Epithelial cell of esophagus (primary cell): ENCODE results near the gene SYNE1.

Source experiments
- DNase-seq: peaks from one replicate; pipeline ENCODE4 v3.0.0; 2010; ENCODE audit warnings: low read depth
- H3K4me3 ChIP-seq: 2 replicates; pipeline ENCODE4 v1.5.1; 2011; ENCODE audit warnings: mild to moderate bottlenecking, low read length, control low read depth
- TF ChIP-seq, protein P1 (sequence below): IDR thresholded peaks from 2 replicates; pipeline ENCODE4 v1.5.1; 2011; ENCODE audit warnings: low read depth, mild to moderate bottlenecking, low read length, control low read depth, inconsistent platforms; ENCODE audit not compliant: insufficient read depth; ENCODE audit errors: missing control alignments

The SYNE1 gene

DNA sequence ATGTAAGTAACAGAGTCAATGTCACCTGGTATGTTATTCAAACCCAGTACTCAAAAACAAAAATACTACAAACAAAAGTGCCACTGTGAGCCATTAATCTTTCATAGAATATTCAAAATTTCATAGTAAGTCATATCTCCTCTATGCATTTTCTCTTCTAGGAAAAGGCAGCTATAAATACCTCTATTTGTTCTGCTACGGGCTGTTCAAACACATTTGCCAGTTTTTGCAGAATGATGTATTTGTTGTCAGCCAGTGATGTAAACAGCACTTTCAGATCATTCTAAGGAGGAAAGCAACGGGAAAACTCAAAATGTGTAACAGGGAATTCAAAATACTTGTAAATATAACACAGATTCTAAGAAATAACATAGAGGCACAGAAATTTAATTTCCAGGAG is 388.2 kb downstream of the SYNE1 start:
- no peak for DNase-seq
- H3K4me3 ChIP-seq = no peak overlapping the region
- TF ChIP-seq, protein P1, sequence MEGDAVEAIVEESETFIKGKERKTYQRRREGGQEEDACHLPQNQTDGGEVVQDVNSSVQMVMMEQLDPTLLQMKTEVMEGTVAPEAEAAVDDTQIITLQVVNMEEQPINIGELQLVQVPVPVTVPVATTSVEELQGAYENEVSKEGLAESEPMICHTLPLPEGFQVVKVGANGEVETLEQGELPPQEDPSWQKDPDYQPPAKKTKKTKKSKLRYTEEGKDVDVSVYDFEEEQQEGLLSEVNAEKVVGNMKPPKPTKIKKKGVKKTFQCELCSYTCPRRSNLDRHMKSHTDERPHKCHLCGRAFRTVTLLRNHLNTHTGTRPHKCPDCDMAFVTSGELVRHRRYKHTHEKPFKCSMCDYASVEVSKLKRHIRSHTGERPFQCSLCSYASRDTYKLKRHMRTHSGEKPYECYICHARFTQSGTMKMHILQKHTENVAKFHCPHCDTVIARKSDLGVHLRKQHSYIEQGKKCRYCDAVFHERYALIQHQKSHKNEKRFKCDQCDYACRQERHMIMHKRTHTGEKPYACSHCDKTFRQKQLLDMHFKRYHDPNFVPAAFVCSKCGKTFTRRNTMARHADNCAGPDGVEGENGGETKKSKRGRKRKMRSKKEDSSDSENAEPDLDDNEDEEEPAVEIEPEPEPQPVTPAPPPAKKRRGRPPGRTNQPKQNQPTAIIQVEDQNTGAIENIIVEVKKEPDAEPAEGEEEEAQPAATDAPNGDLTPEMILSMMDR = no peak

DNA sequence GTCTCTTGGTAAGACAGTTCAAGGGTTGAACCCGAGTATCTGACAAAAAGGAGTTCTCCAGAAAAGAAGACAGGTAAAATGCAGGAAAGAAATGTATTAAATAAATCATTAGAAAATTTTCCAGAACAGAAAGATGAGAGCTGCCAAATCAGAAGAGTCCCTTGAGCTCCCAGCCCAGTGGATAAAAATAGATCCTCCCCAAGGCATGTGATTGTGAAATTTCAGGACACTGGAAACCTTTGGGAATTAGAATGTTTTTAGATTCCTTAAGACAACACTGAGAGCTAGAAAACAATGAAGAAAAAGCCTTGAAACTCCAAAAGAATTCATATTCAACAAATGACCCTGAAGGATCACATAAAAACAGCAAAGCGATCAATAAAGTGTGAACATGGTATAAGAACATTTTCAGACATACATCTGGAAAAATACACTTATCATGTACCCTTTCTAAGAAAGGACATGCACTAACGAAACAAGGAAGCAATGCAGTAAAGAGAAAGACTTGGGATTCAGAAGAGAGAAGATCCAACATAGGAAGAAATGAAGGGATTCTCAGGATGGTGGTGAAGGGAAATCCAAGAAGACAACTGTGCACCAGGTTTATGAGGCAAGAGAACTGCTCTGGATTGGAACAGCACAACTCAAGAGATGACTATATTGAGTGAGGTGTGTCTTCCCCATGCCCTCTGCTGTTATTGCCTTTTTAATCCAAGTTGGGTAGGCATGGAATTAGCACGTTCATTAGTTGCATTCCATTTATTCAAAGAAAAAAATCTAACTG is 390.4 kb downstream of the SYNE1 start:
- H3K4me3 ChIP-seq = no peak overlapping the region
- TF ChIP-seq, protein P1 = no peak

DNA sequence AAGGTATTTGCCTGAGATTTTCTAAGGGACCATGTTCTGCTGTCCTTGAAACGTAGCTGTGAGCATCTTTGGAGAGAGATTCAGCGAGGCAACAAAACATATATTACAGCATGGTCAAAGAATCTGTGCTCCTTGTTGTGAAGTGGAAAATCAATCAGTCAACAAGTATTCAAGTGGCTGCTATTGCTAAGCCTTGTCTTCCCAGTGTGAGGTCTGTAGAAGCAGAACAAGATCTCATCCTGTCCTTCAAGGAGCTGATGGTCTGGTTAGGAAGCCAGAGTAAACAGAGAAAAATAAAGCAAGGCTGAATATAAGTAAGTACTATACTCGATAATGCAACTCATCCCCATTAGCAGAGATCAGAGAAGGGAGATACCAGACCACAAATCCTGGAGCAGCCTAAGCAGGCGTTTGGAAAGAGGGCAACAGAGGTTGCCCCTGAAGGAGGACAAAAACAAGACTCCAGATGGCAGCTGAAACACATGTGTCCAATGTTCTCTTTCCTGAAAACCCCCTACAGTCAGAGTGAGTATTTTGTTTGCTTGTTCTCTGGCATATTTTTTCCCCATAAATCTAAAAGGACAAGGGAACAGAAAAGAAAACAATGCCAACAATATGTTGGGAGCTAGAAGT is 392.0 kb downstream of the SYNE1 start:
- DNase-seq = no peak
- TF ChIP-seq, protein P1 = no peak
- H3K4me3 ChIP-seq = no peak overlapping the region

More for the DNA sequence above, 390.4 kb downstream of the SYNE1 start:
- DNase-seq = no peak

DNA sequence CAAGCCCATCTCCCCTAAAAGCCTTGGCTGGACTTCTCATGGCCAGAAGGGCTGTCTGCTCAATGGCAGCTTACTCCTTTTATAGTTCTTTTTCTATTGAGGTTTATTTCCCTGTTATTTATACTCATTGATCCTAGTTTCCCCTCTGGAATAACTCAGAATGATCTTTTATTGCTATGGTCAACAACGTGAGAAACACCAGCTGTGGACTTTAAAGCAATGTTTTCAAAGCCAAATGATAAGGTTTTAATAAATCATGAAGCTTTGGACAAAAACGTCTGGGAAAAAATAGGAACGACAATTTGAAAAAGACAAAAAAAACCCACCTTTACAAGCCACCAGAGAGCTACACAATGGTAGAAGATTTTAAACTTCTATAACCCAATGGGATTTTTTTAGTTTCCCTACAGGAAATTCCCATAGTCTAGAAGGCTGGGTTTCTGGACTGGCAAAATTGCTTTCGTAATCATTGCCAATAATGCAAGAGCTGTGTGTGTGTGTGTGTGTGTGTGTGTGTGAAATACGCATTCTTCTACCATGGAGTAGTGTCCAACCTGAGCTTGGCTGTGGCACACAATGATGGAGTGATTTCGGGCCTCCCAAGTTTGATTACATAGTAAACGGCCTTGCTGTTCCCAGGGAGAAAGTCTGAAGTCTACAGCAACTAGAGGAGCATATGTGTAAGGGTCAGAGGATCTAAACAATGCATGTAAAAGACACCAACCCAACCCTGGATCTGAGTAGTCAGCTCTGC is 396.0 kb downstream of the SYNE1 start:
- TF ChIP-seq, protein P1 = no peak
- no peak for DNase-seq
- H3K4me3 ChIP-seq = no peak overlapping the region

DNA sequence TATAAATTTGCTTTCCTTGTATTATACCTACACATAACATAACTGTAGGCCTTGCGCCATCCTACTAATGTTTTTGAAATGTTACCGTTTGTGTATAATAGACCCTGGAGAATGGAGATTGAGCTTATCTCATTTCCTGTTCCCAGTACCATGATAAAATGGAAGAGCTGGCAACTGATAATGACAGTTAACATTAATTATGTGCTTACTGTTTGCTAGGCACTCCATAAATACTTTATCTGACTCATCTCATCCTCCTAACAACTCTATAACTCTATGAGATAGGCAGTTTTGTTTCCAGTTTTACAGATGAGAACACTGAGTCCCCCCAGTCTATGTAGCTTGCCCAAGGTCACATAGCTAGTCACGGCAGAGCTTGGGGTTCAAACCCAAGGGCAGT is 396.7 kb downstream of the SYNE1 start:
- TF ChIP-seq, protein P1 = no peak
- H3K4me3 ChIP-seq = no peak overlapping the region
- no peak for DNase-seq

DNA sequence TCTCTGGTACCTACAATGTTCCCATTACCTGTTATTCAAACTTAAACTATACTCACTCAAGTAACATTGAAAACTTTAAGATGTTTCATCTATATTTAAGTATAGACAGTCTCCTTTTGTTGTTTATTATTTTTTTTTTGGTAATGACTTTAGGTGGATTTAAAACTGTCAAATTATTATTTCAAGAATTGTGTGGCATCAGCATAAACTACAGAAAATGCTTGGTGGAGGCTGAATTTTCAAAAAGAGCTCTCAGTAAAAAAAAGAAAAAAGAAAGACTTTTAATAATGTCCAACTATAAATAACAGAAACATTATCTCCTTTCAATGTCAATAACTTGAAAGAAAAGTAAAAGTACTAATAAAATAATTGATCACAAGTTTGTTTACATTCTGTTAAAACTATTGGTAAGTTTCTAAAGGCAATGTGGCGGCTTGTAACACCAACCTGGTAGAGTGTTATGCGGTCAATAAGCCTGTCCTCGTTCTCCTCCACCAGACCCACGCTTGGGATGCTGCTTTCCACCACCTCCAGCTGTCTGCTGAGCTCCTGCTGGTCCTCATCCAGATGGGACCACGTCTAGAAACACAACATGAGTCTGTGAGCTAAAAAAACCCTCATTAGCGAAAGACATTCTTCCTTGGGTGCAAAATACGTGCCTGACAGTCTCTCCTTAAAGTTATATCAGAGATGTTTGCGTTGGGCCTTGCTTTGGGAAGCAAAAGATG is 400.6 kb downstream of the SYNE1 start:
- no peak for DNase-seq
- H3K4me3 ChIP-seq = no peak overlapping the region
- TF ChIP-seq, protein P1 = no peak
